DND-41 (cell line): Measurements from ENCODE around the gene ZNF136.

Experiments used
- ATAC-seq: fragments of 200-7000 bp; cut with Tn5 transposase; 3 replicates; pipeline ENCODE4 v1.9.1; 2021; ENCODE audit warnings: low read depth; ENCODE audit not compliant: insufficient read depth
- DNase-seq: peaks from one replicate; pipeline ENCODE4 v3.0.0-alpha.2; 2020
- H2AFZ ChIP-seq: 2 replicates; pipeline ENCODE4 v1.6.0; 2012; ENCODE audit warnings: low read depth, low read length
- H3K27ac ChIP-seq: 2 replicates; pipeline ENCODE4 v1.5.1; 2012; ENCODE audit warnings: low read length, inconsistent platforms
- H3K27me3 ChIP-seq: fragments of 200-600 bp; sonication (generic); 2 replicates; pipeline ENCODE4 v1.6.0; 2012; ENCODE audit warnings: low read length, mild to moderate bottlenecking, inconsistent platforms; ENCODE audit not compliant: insufficient read depth, poor library complexity
- H3K36me3 ChIP-seq: 2 replicates; pipeline ENCODE4 v1.5.1; 2012; ENCODE audit warnings: low read length, inconsistent platforms; ENCODE audit not compliant: insufficient read depth
- H3K4me1 ChIP-seq: 2 replicates; pipeline ENCODE4 v1.5.1; 2012; ENCODE audit warnings: mild to moderate bottlenecking, low read length; ENCODE audit not compliant: insufficient read depth
- H3K4me2 ChIP-seq: 2 replicates; pipeline ENCODE4 v1.6.0; 2012; ENCODE audit warnings: mild to moderate bottlenecking, moderate library complexity, low read length, inconsistent platforms; ENCODE audit not compliant: insufficient read depth
- H3K4me3 ChIP-seq, 2 experiments: fragments of 200-600 bp in 1 of 2; shearing (Covaris generic) in 1 of 2; 2 replicates each; pipeline ENCODE4 v1.5.1; 2012 to 2016; ENCODE audit warnings: inconsistent platforms in 2 of 2, low read length in 2 of 2, mild to moderate bottlenecking in 2 of 2, low read depth in 1 of 2, moderate library complexity in 1 of 2
- H3K79me2 ChIP-seq: 2 replicates; pipeline ENCODE4 v1.6.0; 2012; ENCODE audit warnings: low read length, inconsistent platforms; ENCODE audit not compliant: insufficient read depth
- H3K9ac ChIP-seq: 2 replicates; pipeline ENCODE4 v1.6.0; 2012; ENCODE audit warnings: low read depth, mild to moderate bottlenecking, inconsistent platforms, low read length, moderate library complexity
- H3K9me3 ChIP-seq: 2 replicates; pipeline ENCODE4 v1.5.1; 2012; ENCODE audit warnings: low read length, moderate library complexity, mild to moderate bottlenecking, inconsistent platforms; ENCODE audit not compliant: insufficient read depth, severe bottlenecking
- H4K20me1 ChIP-seq: 2 replicates; pipeline ENCODE4 v1.6.0; 2012; ENCODE audit warnings: low read length; ENCODE audit not compliant: insufficient read depth
- EZH2 ChIP-seq: IDR thresholded peaks from 3 replicates; pipeline ENCODE4 v1.6.1; 2012; ENCODE audit warnings: borderline replicate concordance, low read depth, mild to moderate bottlenecking, moderate library complexity, low read length, inconsistent platforms; ENCODE audit not compliant: severe bottlenecking
- TF ChIP-seq, protein P1 (sequence below): IDR thresholded peaks from 2 replicates; pipeline ENCODE4 v1.5.1; 2012; ENCODE audit warnings: borderline replicate concordance, low read length, moderate library complexity, mild to moderate bottlenecking; ENCODE audit not compliant: poor library complexity, severe bottlenecking; ENCODE audit errors: extremely low read depth

Gene ZNF136

DNA sequence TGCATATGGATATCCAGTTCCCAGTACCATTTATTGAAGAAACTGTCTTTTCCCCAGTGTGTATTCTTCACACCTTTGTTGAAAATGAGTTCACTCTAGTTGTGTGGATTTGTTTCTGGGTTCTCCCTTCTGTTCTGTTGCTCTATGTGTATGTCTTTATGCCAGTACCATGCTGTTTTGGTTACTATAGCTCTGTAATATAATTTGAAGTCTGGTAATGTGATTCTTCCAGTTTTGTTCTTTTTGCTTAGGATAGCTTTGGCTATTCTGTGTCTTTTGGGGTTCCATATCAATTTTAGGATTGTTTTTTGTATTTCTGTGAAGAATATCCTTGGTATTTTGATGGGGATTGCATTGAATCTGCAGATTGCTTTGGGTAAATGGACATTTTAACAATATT, 35.2 kb downstream of the ZNF136 start:
- H3K9me3 ChIP-seq, result peaks cover 8% of the 10 kb centered on the region
- no peak for DNase-seq

DNA sequence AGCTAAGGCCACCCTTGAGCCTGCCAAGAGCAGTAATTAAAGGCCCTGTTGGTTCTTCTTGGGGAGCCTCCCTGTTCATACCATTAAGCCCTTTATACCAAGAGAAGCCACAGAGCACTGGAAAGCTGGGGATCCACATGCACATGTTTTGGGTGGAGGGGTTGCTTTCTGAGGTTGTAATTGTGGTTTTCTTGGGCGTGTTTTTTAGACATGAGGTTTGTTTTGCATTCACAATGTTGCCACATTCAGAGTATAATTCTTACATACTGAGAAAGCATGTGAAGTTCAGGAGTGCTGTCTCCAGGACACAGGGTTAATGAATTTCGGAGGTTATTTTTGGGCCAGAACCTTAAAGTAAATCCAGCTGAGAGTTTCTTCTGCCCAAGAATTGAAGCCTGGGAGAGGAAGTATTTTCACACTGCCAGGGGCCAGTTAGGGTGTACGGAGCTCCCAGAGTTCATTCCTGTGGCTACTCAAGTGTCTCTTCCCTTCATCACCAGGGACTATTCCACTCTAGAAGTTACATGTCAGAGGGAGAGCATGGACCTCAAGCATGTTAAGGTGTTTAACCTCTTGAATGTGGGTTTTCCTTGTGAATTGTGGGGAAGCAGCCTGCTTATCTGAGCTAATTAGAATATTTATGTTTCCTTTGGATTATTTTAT, 37.0 kb downstream of the ZNF136 start:
- H3K36me3 ChIP-seq, result peaks cover 12% of the 10 kb centered on the region
- no peak overlapping the region for H3K4me2 ChIP-seq
- H3K27ac ChIP-seq, result no peak overlapping the region
- DNase-seq (no peak), ATAC-seq (no peak)
- no peak overlapping the region for H3K4me3 ChIP-seq
- peaks cover 4% of the 10 kb centered on the region for H3K9me3 ChIP-seq
- H4K20me1 ChIP-seq, result no peaks in the 10 kb centered on the region
- no peaks in the 10 kb centered on the region for H3K27me3 ChIP-seq
- H2AFZ ChIP-seq, result no peak overlapping the region
- H3K9ac ChIP-seq, result no peak overlapping the region
- TF ChIP-seq EZH2, result no peak
- H3K79me2 ChIP-seq, result peaks cover 21% of the 10 kb centered on the region
- H3K4me1 ChIP-seq, result peaks cover 5% of the 10 kb centered on the region; the same call in 1 of the 2 replicates

More for the DNA sequence above, 35.2 kb downstream of the ZNF136 start:
- peaks cover 5% of the 10 kb centered on the region; the same call in 1 of the 2 replicates for H3K4me1 ChIP-seq
- peaks cover 16% of the 10 kb centered on the region for H3K36me3 ChIP-seq
- no peak overlapping the region for H3K4me3 ChIP-seq
- H3K27ac ChIP-seq, result no peak overlapping the region
- no peak overlapping the region for H2AFZ ChIP-seq
- peaks cover 14% of the 10 kb centered on the region for H3K79me2 ChIP-seq
- no peak overlapping the region for H3K9ac ChIP-seq
- TF ChIP-seq, protein P1, sequence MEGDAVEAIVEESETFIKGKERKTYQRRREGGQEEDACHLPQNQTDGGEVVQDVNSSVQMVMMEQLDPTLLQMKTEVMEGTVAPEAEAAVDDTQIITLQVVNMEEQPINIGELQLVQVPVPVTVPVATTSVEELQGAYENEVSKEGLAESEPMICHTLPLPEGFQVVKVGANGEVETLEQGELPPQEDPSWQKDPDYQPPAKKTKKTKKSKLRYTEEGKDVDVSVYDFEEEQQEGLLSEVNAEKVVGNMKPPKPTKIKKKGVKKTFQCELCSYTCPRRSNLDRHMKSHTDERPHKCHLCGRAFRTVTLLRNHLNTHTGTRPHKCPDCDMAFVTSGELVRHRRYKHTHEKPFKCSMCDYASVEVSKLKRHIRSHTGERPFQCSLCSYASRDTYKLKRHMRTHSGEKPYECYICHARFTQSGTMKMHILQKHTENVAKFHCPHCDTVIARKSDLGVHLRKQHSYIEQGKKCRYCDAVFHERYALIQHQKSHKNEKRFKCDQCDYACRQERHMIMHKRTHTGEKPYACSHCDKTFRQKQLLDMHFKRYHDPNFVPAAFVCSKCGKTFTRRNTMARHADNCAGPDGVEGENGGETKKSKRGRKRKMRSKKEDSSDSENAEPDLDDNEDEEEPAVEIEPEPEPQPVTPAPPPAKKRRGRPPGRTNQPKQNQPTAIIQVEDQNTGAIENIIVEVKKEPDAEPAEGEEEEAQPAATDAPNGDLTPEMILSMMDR, result no peak
- ATAC-seq, result no peak
- H3K4me2 ChIP-seq, result no peak overlapping the region
- no peaks in the 10 kb centered on the region for H4K20me1 ChIP-seq
- H3K27me3 ChIP-seq, result no peaks in the 10 kb centered on the region

DNA sequence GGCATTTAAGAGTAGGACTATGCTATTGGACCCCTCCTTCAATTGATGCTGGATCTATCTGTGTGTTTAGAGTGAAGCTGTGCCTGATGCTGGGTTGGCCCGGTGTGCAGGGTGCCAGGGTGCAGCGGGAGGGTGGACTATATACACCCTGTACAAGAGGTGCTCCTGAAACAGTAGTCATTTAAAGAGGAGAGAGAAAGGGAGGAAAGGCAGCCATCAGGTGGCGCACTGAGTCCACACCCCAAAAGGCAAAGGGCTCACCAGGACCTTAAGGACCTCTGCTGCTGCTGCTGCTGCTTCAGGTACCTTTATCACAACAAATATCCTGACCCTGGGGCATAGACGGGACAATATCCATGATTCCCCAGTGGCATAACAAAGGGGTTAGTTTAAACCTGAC, 39.4 kb downstream of the ZNF136 start:
- peaks cover 8% of the 10 kb centered on the region for H3K9me3 ChIP-seq
- H3K27ac ChIP-seq, result no peak overlapping the region
- ATAC-seq, result 0 out of 3 replicates have a peak, but pooled peaks have one; percentile 59
- H3K4me2 ChIP-seq, result no peak overlapping the region
- no peaks in the 10 kb centered on the region for H3K27me3 ChIP-seq
- TF ChIP-seq EZH2, result no peak
- TF ChIP-seq, protein P1, result peak; percentile 54
- peaks cover 16% of the 10 kb centered on the region for H3K36me3 ChIP-seq
- no peaks in the 10 kb centered on the region for H4K20me1 ChIP-seq
- no peak overlapping the region for H3K4me3 ChIP-seq
- H3K4me1 ChIP-seq, result peaks cover 5% of the 10 kb centered on the region; the same call in 1 of the 2 replicates
- peaks cover 21% of the 10 kb centered on the region for H3K79me2 ChIP-seq
- no peak overlapping the region for H2AFZ ChIP-seq
- H3K9ac ChIP-seq, result no peak overlapping the region
- DNase-seq, result peak; percentile 39

DNA sequence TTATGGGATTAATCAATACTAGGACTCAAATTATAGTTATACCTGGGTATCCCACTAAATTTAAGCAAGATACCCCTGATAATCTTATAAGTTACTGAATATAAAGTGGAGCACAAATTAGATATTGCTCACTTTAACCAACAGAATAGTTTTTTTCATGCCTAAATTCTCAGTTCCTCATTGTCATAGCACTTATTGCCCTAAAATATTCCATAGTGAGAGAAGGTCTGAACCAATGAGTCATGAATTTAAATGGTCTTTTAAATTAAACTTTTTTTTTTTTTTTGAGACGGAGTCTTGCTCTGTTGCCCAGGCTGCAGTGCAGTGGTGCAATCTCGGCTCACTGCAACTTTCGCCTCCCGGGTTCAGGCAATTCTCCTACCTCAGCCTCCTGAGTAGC, 42.4 kb downstream of the ZNF136 start:
- H3K4me2 ChIP-seq, result no peak overlapping the region
- no peak overlapping the region for H3K4me3 ChIP-seq
- H4K20me1 ChIP-seq, result no peaks in the 10 kb centered on the region
- ATAC-seq (no peak), DNase-seq (no peak)
- H2AFZ ChIP-seq, result no peak overlapping the region
- TF ChIP-seq EZH2, result no peak
- TF ChIP-seq, protein P1, result no peak
- no peak overlapping the region for H3K9ac ChIP-seq
- peaks cover 33% of the 10 kb centered on the region for H3K36me3 ChIP-seq
- H3K79me2 ChIP-seq, result peaks cover 10% of the 10 kb centered on the region; the same call in 1 of the 2 replicates
- H3K9me3 ChIP-seq, result peaks cover 14% of the 10 kb centered on the region
- no peak overlapping the region for H3K27ac ChIP-seq
- H3K4me1 ChIP-seq, result no peaks in the 10 kb centered on the region
- no peaks in the 10 kb centered on the region for H3K27me3 ChIP-seq
